Tibial nerve (tissue), 4 donors: ENCODE data around the gene PDE6H. TPM values are rescaled to one million over a fixed set of nuclear protein-coding genes. Genes with fewer than 3 reads are reported as not detected.

Experiments used
- DNase-seq, 2 donors: peaks; one replicate each; pipeline ENCODE4 v3.0.0-alpha.2; 2019; ENCODE audit warnings: low spot score in 2 of 2
- H3K27ac ChIP-seq, 4 donors: fragments of 200-600 bp; sonication (generic) in 3 of 4; one replicate each; pipeline ENCODE4 v1.5.1; 2017 to 2019; ENCODE audit warnings: mild to moderate bottlenecking in 1 of 4
- H3K27me3 ChIP-seq, 2 donors: fragments of 200-600 bp; sonication (generic) in 1 of 2; one replicate each; pipeline versions ENCODE4 v1.5.1 to v1.6.0; 2017 to 2019
- H3K36me3 ChIP-seq, 3 donors: fragments of 200-600 bp; sonication (generic); one replicate each; pipeline ENCODE4 v1.5.1; 2018 to 2019
- H3K4me1 ChIP-seq, 4 donors: fragments of 200-600 bp; sonication (generic) in 3 of 4; one replicate each; pipeline ENCODE4 v1.5.1; 2017 to 2019
- H3K4me3 ChIP-seq, 4 donors: fragments of 200-600 bp; sonication (generic) in 3 of 4; one replicate each; pipeline ENCODE4 v1.5.1; 2017 to 2019; ENCODE audit warnings: mild to moderate bottlenecking in 1 of 4, moderate library complexity in 1 of 4
- H3K9me3 ChIP-seq, 4 donors: fragments of 200-600 bp; sonication (generic) in 3 of 4; one replicate each; pipeline ENCODE4 v1.5.1; 2017 to 2019
- CTCF ChIP-seq, 5 experiments: fragments of 200-600 bp in 3 of 5; fragments of 450-650 bp in 2 of 5; sonication (generic) in 3 of 5; IDR thresholded peaks; one replicate each; pipeline ENCODE4 v1.5.1; 2016 to 2019; ENCODE audit warnings: antibody characterized with exemption in 5 of 5, mild to moderate bottlenecking in 3 of 5, moderate library complexity in 2 of 5
- EP300 ChIP-seq, 2 donors: sonication (generic); formaldehyde crosslinking; IDR thresholded peaks; one replicate each; pipeline ENCODE4 v1.6.1; 2017; ENCODE audit warnings: antibody characterized with exemption in 2 of 2, mild to moderate bottlenecking in 1 of 2
- POLR2A ChIP-seq, 2 donors: fragments of 450-650 bp; IDR thresholded peaks; one replicate each; pipeline ENCODE4 v1.6.1; 2017; ENCODE audit warnings: antibody characterized with exemption in 2 of 2, mild to moderate bottlenecking in 2 of 2, moderate library complexity in 2 of 2
- WGBS, 2 donors: methylation state at CpG; one replicate each; pipeline ENCODE4 v1.1.5; 2018; 5-methylcytosine and 5-hydroxymethylcytosine counted together
- total RNA-seq, 4 donors: library from RNA; depleted of rRNA; stranded (reverse); fragments of >200 nt; gene quantifications; one replicate each; pipeline ENCODE4 v1.1.0, GENCODE V29; 2016

PDE6H gene
- total RNA-seq, 4 donors from 2014 or later: not detected

- H3K36me3 ChIP-seq: no peaks in the 10 kb centered on the region
- H3K9me3 ChIP-seq: peaks cover 0 to 11% (median 0%) of the 10 kb centered on the region in 4 donors
- H3K4me3 ChIP-seq: no peak overlapping the region
- TF ChIP-seq POLR2A (IDR thresholded peaks at IDR 0.05): no peak
- H3K4me1 ChIP-seq: peaks cover 0 to 10% (median 0%) of the 10 kb centered on the region in 4 donors
- no peak for DNase-seq
- no peaks in the 10 kb centered on the region for H3K27me3 ChIP-seq
- H3K27ac ChIP-seq: no peak overlapping the region
Measured at GRCh38 chr12:14991069-14991468, 18.2 kb downstream of the PDE6H start.

- Histone ChIP-seq H3K27me3 (no peaks in the 10 kb centered on the region), H3K4me3 (no peak overlapping the region), H3K9me3 (peaks cover 0 to 11% (median 0%) of the 10 kb centered on the region in 4 donors), H3K27ac (no peak overlapping the region), H3K36me3 (no peaks in the 10 kb centered on the region), H3K4me1 (peaks cover 0 to 10% (median 0%) of the 10 kb centered on the region in 4 donors)
- 95 to 96% methylated on average over 3 of the region's 3 CpGs for WGBS, 2 donors
- DNase-seq: no peak
- no peak for TF ChIP-seq CTCF (IDR thresholded peaks at IDR 0.05)
- TF ChIP-seq POLR2A (IDR thresholded peaks at IDR 0.05): no peak
- no peak for TF ChIP-seq EP300 (IDR thresholded peaks at IDR 0.05)
Measured at GRCh38 chr12:14992673-14993072, 19.8 kb downstream of the PDE6H start.

GRCh38 chr12:14993117-14993516, 20.3 kb downstream of the PDE6H start:
- H3K36me3 ChIP-seq: no peaks in the 10 kb centered on the region
- no peak overlapping the region for H3K27ac ChIP-seq
- peaks cover 0 to 11% (median 0%) of the 10 kb centered on the region in 4 donors for H3K9me3 ChIP-seq
- WGBS, 2 donors: 89 to 90% methylated on average over 5 of the region's 5 CpGs
- H3K4me3 ChIP-seq: no peak overlapping the region
- peaks cover 0 to 10% (median 0%) of the 10 kb centered on the region in 4 donors for H3K4me1 ChIP-seq
- H3K27me3 ChIP-seq: no peaks in the 10 kb centered on the region
- TF ChIP-seq POLR2A (IDR thresholded peaks at IDR 0.05) (no peak), CTCF (IDR thresholded peaks at IDR 0.05) (no peak), EP300 (IDR thresholded peaks at IDR 0.05) (no peak)
- DNase-seq: no peak

- no peaks in the 10 kb centered on the region for H3K36me3 ChIP-seq
- DNase-seq: no peak
- H3K4me3 ChIP-seq: no peak overlapping the region
- no peak for TF ChIP-seq EP300 (IDR thresholded peaks at IDR 0.05)
- TF ChIP-seq CTCF (IDR thresholded peaks at IDR 0.05): no peak
- TF ChIP-seq POLR2A (IDR thresholded peaks at IDR 0.05): no peak
- 82 to 84% methylated on average over 4 of the region's 4 CpGs for WGBS, 2 donors
- peaks cover 0 to 10% (median 0%) of the 10 kb centered on the region in 4 donors for H3K4me1 ChIP-seq
- peaks cover 0 to 11% (median 0%) of the 10 kb centered on the region in 4 donors for H3K9me3 ChIP-seq
- H3K27me3 ChIP-seq: no peaks in the 10 kb centered on the region
- no peak overlapping the region for H3K27ac ChIP-seq
Measured at GRCh38 chr12:14993537-14994266, 20.9 kb downstream of the PDE6H start.

- H3K27me3 ChIP-seq: no peaks in the 10 kb centered on the region
- WGBS, 2 donors: 59 to 70% methylated on average over 3 of the region's 3 CpGs
- no peak for TF ChIP-seq CTCF (IDR thresholded peaks at IDR 0.05)
- TF ChIP-seq POLR2A (IDR thresholded peaks at IDR 0.05): no peak
- no peak for TF ChIP-seq EP300 (IDR thresholded peaks at IDR 0.05)
- peaks cover 0 to 14% (median 0%) of the 10 kb centered on the region in 4 donors for H3K4me1 ChIP-seq
- H3K9me3 ChIP-seq: peaks cover 0 to 11% (median 0%) of the 10 kb centered on the region in 4 donors
- no peak overlapping the region for H3K4me3 ChIP-seq
- no peak for DNase-seq
- no peaks in the 10 kb centered on the region for H3K36me3 ChIP-seq
- no peak overlapping the region for H3K27ac ChIP-seq
Measured at GRCh38 chr12:14994610-14995009, 21.8 kb downstream of the PDE6H start.
